NCI-H82 (cell line): ENCODE data around the gene ITPK1.
"Not testable (repeated sequence)": the region's sequence is repeated elsewhere in the genome, so short reads cannot be mapped to it uniquely, and the experiment has no call there.

Experiments used
- DNase-seq: peaks from one replicate; lab custom pipeline; 2025; lab: John Stamatoyannopoulos, UW

Gene ITPK1

GRCh38 chr14:93128725-93129459, 13.2 kb upstream of the ITPK1 start:
- no peak for DNase-seq

GRCh38 chr14:93126111-93126510, 10.4 kb upstream of the ITPK1 start:
- DNase-seq = no peak

- no peak for DNase-seq
Observed at GRCh38 chr14:93122826-93123225, 7.1 kb upstream of the ITPK1 start.

- DNase-seq = no peak
Observed at GRCh38 chr14:93121030-93121834, 5.5 kb upstream of the ITPK1 start.

- no peak for DNase-seq
Observed at GRCh38 chr14:93120517-93120916, 4.8 kb upstream of the ITPK1 start.

- DNase-seq = no peak
Observed at GRCh38 chr14:93116676-93117200, 1.0 kb upstream of the ITPK1 start.

- DNase-seq = peak; percentile 86
Observed at GRCh38 chr14:93115069-93115820, 480 bp downstream of the ITPK1 start.

- no peak for DNase-seq
Observed at GRCh38 chr14:93114713-93115068, 1.0 kb downstream of the ITPK1 start.

- DNase-seq = peak; percentile 35
Observed at GRCh38 chr14:93114068-93114710, 1.5 kb downstream of the ITPK1 start.

- peak; percentile 55 for DNase-seq
Observed at GRCh38 chr14:93113678-93114067, 2.1 kb downstream of the ITPK1 start.

GRCh38 chr14:93112891-93113677, 2.6 kb downstream of the ITPK1 start:
- peak; percentile 85 for DNase-seq

GRCh38 chr14:93111541-93111940, 4.2 kb downstream of the ITPK1 start:
- DNase-seq = not testable (repeated sequence)

GRCh38 chr14:93110856-93111419, 4.8 kb downstream of the ITPK1 start:
- DNase-seq = no peak

GRCh38 chr14:93109572-93110481, 5.9 kb downstream of the ITPK1 start:
- no peak for DNase-seq

GRCh38 chr14:93108105-93108504, 7.6 kb downstream of the ITPK1 start:
- DNase-seq = no peak

- DNase-seq = no peak
Observed at GRCh38 chr14:93107453-93107852, 8.3 kb downstream of the ITPK1 start.

GRCh38 chr14:93106541-93107156, 9.1 kb downstream of the ITPK1 start:
- no peak for DNase-seq

GRCh38 chr14:93105856-93106255, 9.9 kb downstream of the ITPK1 start:
- not testable (repeated sequence) for DNase-seq

GRCh38 chr14:93105362-93105761, 10.4 kb downstream of the ITPK1 start:
- no peak for DNase-seq
